ELR (cell line): ENCODE data around the gene MMAB.
A peak's percentile ranks its signal among the peaks of the same experiment; 100 is the strongest.
"Not testable (repeated sequence)": the region's sequence is repeated elsewhere in the genome, so short reads cannot be mapped to it uniquely, and the experiment has no call there.

Source experiments
- DNase-seq: peaks from one replicate; pipeline ENCODE4 v3.0.0-alpha.2; 2015; ENCODE audit warnings: low read depth

The MMAB gene

GRCh38 chr12:109602132-109602531 is 28.8 kb upstream of the MMAB start:
- DNase-seq: not testable (repeated sequence)

- no peak for DNase-seq
Observed at GRCh38 chr12:109601557-109601956, 28.3 kb upstream of the MMAB start.

GRCh38 chr12:109600995-109601394 is 27.7 kb upstream of the MMAB start:
- DNase-seq: no peak

GRCh38 chr12:109600481-109600880 is 27.2 kb upstream of the MMAB start:
- DNase-seq: no peak

- DNase-seq: no peak
Observed at GRCh38 chr12:109599087-109599486, 25.8 kb upstream of the MMAB start.

- no peak for DNase-seq
Observed at GRCh38 chr12:109598428-109598854, 25.1 kb upstream of the MMAB start.

GRCh38 chr12:109597795-109598427 is 24.6 kb upstream of the MMAB start:
- peak; percentile 84 for DNase-seq

- no peak for DNase-seq
Observed at GRCh38 chr12:109597414-109597794, 24.1 kb upstream of the MMAB start.

- DNase-seq: no peak
Observed at GRCh38 chr12:109596418-109597244, 23.3 kb upstream of the MMAB start.

GRCh38 chr12:109595321-109595902 is 22.1 kb upstream of the MMAB start:
- no peak for DNase-seq

- DNase-seq: no peak
Observed at GRCh38 chr12:109594556-109595317, 21.4 kb upstream of the MMAB start.

- no peak for DNase-seq
Observed at GRCh38 chr12:109592905-109593272, 19.6 kb upstream of the MMAB start.

- no peak for DNase-seq
Observed at GRCh38 chr12:109592195-109592904, 19.0 kb upstream of the MMAB start.

GRCh38 chr12:109591041-109591440 is 17.7 kb upstream of the MMAB start:
- DNase-seq: no peak

- DNase-seq: no peak
Observed at GRCh38 chr12:109590566-109590965, 17.3 kb upstream of the MMAB start.

GRCh38 chr12:109589691-109590245 is 16.5 kb upstream of the MMAB start:
- DNase-seq: no peak

- DNase-seq: no peak
Observed at GRCh38 chr12:109589240-109589590, 15.9 kb upstream of the MMAB start.

GRCh38 chr12:109588461-109589239 is 15.3 kb upstream of the MMAB start:
- no peak for DNase-seq

- no peak for DNase-seq
Observed at GRCh38 chr12:109587921-109588320, 14.6 kb upstream of the MMAB start.

- DNase-seq: no peak
Observed at GRCh38 chr12:109586385-109587296, 13.3 kb upstream of the MMAB start.
